GM18520 (cell line): Measurements from ENCODE around the gene ZSWIM5.
"Not testable (repeated sequence)": the region's sequence is repeated elsewhere in the genome, so short reads cannot be mapped to it uniquely, and the experiment has no call there.

Experiments
- ATAC-seq: cut with Tn5 transposase; IDR thresholded peaks from one replicate; pipeline ENCODE4 v1.9.1; 2021; ENCODE audit not compliant: unreplicated experiment

Gene ZSWIM5

GRCh38 chr1:45097944-45098343, 108.5 kb downstream of the ZSWIM5 start:
- no peak for ATAC-seq

DNA sequence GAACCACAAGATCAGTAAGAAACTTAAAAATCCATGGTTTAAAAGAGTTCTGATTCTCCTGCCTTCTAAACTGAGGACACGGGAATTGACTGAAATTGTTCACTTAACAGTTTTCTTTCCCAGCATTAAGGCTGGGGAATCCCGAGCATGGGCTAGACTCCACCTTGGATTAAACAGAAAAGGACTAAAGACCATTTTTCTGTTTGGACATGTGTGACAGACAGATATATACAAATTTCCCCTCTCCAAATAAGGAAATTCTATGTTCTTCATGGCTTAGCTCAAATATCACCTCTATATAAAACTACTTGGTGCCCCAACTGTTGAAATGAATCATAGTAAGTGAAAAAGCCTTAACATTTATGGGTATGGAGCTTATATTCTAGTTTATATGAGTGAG, 109.3 kb downstream of the ZSWIM5 start:
- ATAC-seq, result no peak

- ATAC-seq, result no peak
Measured at GRCh38 chr1:45095450-45095849, 111.0 kb downstream of the ZSWIM5 start.

GRCh38 chr1:45094371-45094770, 112.0 kb downstream of the ZSWIM5 start:
- ATAC-seq, result not testable (repeated sequence)

GRCh38 chr1:45093334-45093733, 113.1 kb downstream of the ZSWIM5 start:
- no peak for ATAC-seq

DNA sequence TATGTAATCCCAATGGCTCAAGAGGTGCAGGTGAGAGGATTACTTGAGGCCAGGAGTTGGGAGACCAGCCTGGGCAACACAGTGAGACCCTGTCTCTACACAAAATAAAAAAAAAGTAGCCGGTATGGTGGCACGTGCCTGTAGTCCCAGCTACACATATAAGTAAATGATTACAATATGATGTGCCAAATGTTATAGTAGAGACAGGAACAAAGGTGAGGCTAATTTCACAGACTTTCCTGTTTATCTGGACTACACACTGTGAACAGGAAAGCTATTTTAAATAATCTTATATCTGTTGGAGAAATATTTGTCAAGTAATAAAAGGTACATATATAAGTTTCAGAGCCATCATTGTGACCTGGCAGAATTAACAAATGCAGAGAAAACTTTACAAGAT, 116.7 kb downstream of the ZSWIM5 start:
- no peak for ATAC-seq

- no peak for ATAC-seq
Measured at GRCh38 chr1:45084562-45084961, 121.8 kb downstream of the ZSWIM5 start.

DNA sequence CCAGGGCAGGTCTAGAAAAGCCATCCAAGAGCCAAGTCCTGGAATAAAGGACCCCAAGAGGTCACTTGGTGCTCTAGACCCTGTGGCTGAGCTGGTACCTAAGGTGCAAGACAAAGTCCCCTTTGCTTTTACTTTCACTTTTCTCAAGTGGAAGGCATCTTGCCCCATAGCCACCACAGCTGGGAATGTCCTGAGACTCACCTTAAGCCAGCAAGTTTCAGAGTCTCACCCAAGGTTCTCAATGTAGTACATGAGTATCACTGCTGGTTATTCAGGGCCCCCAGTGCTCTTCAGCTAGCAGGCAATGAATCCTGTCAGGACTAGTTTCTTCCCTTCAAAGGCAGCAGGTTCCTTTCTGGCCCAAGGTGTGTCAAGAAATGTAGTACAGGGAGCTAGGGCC, 126.9 kb downstream of the ZSWIM5 start:
- no peak for ATAC-seq

DNA sequence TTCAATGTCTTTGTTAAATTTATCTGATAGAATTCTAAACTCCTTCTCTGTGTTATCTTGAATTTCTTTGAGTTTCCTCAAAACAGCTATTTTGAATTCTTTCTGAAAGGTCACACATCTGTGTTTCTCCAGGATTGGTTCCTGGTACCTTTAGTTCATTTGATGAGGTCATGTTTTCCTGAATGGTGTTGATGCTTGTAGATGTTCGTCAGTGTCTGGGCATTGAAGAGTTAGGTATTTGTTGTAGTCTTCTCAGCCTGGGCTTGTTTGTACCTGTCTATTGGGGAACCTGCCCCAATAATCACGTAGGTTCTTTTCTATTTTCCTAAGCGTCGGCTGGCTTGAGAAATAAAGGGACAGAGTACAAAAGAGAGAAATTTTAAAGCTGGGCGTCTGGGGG, 129.4 kb downstream of the ZSWIM5 start:
- not testable (repeated sequence) for ATAC-seq

GRCh38 chr1:45071567-45071966, 134.8 kb downstream of the ZSWIM5 start:
- no peak for ATAC-seq

DNA sequence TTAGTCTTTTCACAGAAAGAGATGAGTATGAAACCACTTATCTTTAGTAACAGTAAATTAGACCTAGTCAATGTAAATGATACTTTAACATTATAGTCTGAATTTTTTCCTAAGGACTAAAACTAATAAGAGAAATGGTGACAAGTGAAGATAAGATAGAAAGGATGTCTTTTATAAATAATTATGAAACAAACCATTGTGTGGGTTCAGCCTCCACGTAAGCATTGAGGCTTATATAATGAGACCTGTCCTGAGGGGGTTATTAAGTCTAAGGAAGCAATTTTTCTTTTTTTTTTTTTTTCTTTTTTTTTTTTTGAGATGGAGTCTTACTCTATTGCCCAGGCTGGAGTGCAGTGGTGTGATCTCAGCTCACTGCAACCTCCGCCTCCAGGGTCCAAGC, 138.6 kb downstream of the ZSWIM5 start:
- ATAC-seq, result no peak

DNA sequence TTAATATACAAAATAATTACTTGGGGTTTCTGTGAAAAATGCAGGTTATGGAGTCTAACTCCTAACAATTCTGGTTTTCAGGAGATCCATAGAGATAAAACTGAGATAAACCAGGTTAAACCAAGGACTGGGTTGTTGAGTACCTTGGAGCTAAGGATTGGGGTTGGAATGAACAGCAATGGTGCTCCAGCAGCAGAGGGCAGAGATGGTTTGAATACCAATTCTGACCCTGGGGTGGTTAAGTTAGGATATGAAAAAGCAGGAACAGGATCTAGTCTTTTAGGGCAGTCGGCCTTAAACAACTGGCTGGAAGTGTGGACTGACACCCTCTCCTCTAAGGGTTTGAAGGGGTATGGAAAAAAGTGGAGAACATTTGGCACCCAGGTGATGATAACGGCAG, 141.3 kb downstream of the ZSWIM5 start:
- no peak for ATAC-seq

- not testable (repeated sequence) for ATAC-seq
Measured at GRCh38 chr1:45062463-45062862, 143.9 kb downstream of the ZSWIM5 start.

DNA sequence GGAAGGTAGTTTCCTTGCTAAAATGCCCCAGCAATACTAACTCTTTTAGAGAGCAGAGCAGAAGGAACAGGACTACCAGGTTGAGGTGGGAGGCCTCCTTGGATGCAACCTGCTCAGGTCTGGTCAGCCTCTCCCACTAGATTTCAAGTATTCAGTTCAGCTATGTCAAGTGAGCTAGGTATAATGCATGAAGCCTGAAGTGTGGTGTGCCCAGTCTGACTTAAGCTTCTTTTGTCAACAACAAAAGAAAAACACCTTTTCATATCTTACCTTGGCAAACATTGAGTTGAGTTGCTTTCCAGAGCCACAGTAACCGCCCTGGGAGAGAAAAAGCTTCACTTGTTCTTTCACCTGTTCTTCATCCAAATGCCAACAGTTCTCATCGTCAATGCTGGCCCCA, 146.6 kb downstream of the ZSWIM5 start:
- ATAC-seq, result no peak

GRCh38 chr1:45057542-45057941, 148.9 kb downstream of the ZSWIM5 start:
- no peak for ATAC-seq

DNA sequence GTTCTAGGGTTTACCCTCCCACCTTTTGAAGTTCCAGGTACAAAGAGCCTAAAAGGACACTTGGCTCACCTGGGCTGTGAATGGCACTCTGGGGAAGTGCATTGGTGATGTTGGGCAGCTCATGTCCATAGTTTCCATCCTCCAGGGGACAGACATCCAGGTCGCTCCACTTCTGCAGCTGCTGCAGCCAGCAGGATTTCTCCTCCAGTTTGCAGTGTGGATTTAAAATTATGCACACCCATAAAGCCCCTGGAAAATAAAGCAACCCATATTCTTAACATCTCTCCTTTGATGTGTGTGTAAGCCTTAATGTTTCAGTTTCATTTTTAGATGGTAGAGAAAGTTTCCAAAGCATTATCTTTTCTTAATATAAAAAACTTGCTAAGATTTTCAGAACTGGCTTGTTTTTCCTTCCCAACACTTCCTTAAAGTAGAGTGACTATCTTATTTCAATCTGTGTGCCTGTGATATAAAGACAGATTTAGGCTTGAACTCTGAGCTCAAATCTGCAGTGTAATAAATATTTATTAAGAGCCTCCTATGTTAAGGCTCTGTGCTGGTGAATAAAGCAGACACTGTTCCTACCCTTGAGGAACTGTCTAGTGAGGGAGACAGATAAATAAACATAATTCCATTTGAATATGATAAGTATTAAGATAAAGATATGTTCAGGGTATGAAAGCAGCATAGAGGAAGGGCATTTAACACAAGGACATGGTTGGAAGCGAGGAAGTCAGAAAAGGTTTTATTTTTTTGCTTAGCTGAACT, 155.2 kb downstream of the ZSWIM5 start:
- ATAC-seq, result no peak

DNA sequence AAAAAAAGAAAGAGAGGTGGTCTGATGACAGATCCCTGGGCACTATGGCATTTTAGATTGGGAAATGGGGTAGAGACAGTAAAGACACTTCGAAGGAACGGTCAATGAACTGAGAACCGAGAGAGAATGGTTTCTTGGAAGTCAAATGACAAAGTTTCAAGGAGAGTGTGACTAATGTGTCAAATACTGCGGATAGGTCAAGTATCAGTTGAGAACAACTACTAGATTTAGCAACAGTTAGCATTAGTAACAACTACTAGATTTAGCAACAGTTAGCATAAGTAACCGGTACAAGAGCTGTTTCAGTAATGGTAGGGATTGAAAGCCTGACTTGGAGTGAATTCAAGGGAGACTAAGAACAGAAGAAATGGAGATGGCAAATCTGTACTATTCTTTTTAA, 159.4 kb downstream of the ZSWIM5 start:
- no peak for ATAC-seq

DNA sequence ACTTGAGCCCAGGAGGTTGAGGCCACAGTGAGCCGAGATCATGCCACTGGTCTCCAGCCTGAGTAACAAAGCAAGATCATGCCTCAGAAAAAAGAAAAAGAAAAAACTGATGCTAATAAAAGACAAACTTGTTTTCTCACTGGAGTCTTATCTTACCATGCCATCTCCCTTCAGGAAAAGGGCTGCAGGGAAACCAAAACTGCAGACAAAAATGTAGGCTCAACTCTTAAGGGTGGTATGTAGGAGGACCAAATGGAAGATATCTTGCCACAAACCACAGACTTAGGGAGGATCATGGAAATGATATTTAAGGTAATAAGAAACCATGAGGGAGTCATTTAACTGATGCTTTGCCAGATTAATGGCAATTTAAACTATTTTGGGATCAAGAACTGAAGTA, 161.5 kb downstream of the ZSWIM5 start:
- no peak for ATAC-seq

DNA sequence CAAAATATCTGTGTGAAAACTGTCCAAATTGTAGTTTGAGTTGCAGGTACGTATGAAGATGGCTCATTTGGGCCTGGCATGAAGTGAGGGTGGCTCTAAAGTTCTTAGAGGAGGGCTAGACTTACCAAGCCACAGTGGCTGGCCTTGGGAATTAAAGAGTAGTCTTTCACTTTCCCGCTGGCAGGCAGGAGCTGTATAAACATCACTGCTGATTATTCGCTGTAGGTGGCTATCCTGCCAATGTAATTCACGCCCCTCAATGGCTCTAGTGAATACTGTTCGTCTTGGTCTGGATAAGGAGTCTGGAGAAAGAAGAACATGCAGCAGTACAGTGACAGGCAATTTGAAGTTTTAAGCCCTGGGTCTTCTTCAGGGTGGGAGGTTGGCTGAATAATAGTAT, 163.3 kb downstream of the ZSWIM5 start:
- no peak for ATAC-seq

- ATAC-seq, result no peak
Measured at GRCh38 chr1:45040297-45040696, 166.1 kb downstream of the ZSWIM5 start.

DNA sequence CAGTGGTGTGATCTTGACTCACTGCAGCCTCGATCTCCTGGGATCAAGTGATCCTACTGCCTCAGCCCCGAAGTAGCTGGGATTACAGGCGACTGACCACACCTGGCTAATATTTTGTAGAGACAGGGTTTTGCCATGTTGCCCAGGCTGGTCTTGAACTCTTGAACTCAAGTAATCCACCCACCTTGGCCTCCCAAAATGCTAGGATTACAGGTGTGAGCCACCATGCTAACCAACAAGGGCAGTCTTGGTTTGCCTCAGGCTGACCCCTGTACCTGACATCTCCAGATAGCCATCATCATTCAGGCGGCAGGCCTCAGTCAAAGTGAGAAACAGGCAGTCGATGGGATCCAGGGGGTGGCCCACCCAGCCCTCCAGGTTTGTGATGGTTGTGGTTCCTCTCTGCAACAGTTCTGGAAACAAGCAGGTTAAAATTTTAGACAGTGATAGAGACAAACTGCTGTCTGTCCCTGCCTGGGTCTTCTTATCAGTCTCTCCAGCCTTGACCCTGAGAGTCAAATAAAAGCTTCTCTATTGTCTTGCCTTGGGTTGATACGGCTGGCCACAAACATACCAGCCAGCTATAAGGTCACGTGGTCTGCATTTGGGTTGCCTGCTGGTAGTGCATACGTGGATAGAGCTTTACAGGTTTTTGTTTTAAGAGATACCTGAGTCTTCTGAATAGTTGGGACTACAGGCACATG, 167.6 kb downstream of the ZSWIM5 start:
- no peak for ATAC-seq

DNA sequence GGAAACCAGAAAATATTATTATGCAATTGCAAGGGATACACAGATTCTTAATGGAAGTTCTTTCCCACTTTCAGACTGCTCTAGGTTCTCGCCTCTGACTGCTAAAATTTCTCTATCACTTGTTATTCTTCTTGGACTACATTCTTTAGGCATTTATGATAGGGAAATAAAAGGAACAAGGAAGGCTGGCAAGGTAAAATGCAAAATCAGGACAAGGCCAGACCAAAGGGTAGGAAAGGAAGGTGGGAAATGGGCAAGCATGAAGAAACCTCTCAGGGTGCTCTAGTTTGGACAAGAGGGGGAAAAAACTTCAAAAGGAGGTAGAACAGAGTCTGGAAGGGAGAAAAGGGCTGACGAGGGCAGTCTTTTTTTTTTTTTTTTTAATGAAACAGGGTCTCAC, 168.2 kb downstream of the ZSWIM5 start:
- ATAC-seq, result no peak

GRCh38 chr1:45037456-45037855, 168.9 kb downstream of the ZSWIM5 start:
- no peak for ATAC-seq
